COLO829 (cell line): ENCODE measurements around the gene P4HB.

Experiments
- DNase-seq: peaks from one replicate; pipeline ENCODE4 v3.0.0; 2012; ENCODE audit warnings: low spot score

P4HB gene

GRCh38 chr17:81810892-81811704 lies 49.2 kb downstream of the P4HB start:
- DNase-seq: no peak

GRCh38 chr17:81810476-81810875 lies 49.9 kb downstream of the P4HB start:
- no peak for DNase-seq

GRCh38 chr17:81809556-81809998 lies 50.8 kb downstream of the P4HB start:
- no peak for DNase-seq

GRCh38 chr17:81808778-81809555 lies 51.4 kb downstream of the P4HB start:
- DNase-seq: no peak

GRCh38 chr17:81807839-81808238 lies 52.5 kb downstream of the P4HB start:
- DNase-seq: no peak

GRCh38 chr17:81807210-81807719 lies 53.1 kb downstream of the P4HB start:
- no peak for DNase-seq

GRCh38 chr17:81806461-81807209 lies 53.7 kb downstream of the P4HB start:
- DNase-seq: no peak

GRCh38 chr17:81805707-81806460 lies 54.5 kb downstream of the P4HB start:
- no peak for DNase-seq

- DNase-seq: no peak
Measured at GRCh38 chr17:81804559-81805399, 55.6 kb downstream of the P4HB start.

GRCh38 chr17:81803728-81804558 lies 56.4 kb downstream of the P4HB start, which contains the start of gene GCGR:
GCGR (plus strand) TSS chr17:81804150; CDS start chr17:81809019, 4,869 bp downstream.
- DNase-seq: no peak

- DNase-seq: no peak
Measured at GRCh38 chr17:81802856-81803643, 57.3 kb downstream of the P4HB start.

- DNase-seq: no peak
Measured at GRCh38 chr17:81802048-81802758, 58.1 kb downstream of the P4HB start.

- no peak for DNase-seq
Measured at GRCh38 chr17:81801327-81801726, 59.0 kb downstream of the P4HB start.

- no peak for DNase-seq
Measured at GRCh38 chr17:81794509-81794908, 65.8 kb downstream of the P4HB start.

GRCh38 chr17:81794074-81794476 lies 66.3 kb downstream of the P4HB start:
- DNase-seq: no peak
